IMR-90 (cell line): ENCODE results near the gene NF2. TPM values are rescaled to one million over a fixed set of nuclear protein-coding genes. Genes with fewer than 3 reads are reported as not detected.
A peak's percentile ranks its signal among the peaks of the same experiment; 100 is the strongest.

Source experiments
- ATAC-seq: fragments of 200-7000 bp; cut with Tn5 transposase; 2 replicates; pipeline ENCODE4 v1.9.1; 2020; ENCODE audit warnings: low read depth, mild to moderate bottlenecking, moderate library complexity
- BruUV-seq: library from RNA; stranded (reverse); fragments of 400-500 nt; replicated peaks from 2 replicates; lab custom pipeline; 2021; lab: Mats Ljungman, UMichigan
- CTCF ChIA-PET: fragments of 300-600 bp; formaldehyde crosslinking; extraction: SDS; loops from one replicate; lab custom pipeline; 2021; ENCODE audit warnings: antibody characterized with exemption; lab: Yijun Ruan, JAX
- POLR2A ChIA-PET: fragments of 300-600 bp; sonication (Branson Sonifier 250); formaldehyde crosslinking; loops from one replicate; lab custom pipeline; 2022; ENCODE audit warnings: antibody characterized with exemption; ENCODE audit not compliant: unreplicated experiment; lab: Charles Lee
- DNase-seq: peaks from one replicate; pipeline ENCODE4 v3.0.0; 2013
- H2AFZ ChIP-seq: replicated peaks from 2 replicates; pipeline ENCODE3; 2013; ENCODE audit warnings: low read length, mild to moderate bottlenecking; ENCODE audit not compliant: poor library complexity
- H2AK5ac ChIP-seq: 2 replicates; pipeline ENCODE4 v1.6.1; 2013; ENCODE audit warnings: low read depth, low read length, inconsistent platforms
- H2AK9ac ChIP-seq: replicated peaks from 2 replicates; pipeline ENCODE3; 2013; ENCODE audit warnings: mild to moderate bottlenecking, low read depth, low read length, moderate library complexity; ENCODE audit not compliant: poor library complexity
- H2BK120ac ChIP-seq: 2 replicates; pipeline ENCODE4 v1.6.1; 2013; ENCODE audit warnings: low read depth, low read length, inconsistent platforms
- H2BK15ac ChIP-seq: 3 replicates; pipeline ENCODE4 v1.6.1; 2013; ENCODE audit warnings: low read depth, low read length, inconsistent platforms
- H2BK20ac ChIP-seq: 2 replicates; pipeline ENCODE4 v1.6.1; 2013; ENCODE audit warnings: low read depth, mild to moderate bottlenecking, inconsistent platforms, low read length, moderate library complexity
- H2BK5ac ChIP-seq: 2 replicates; pipeline ENCODE4 v1.6.1; 2013; ENCODE audit warnings: mild to moderate bottlenecking, low read depth, low read length, inconsistent platforms; ENCODE audit not compliant: poor library complexity, severe bottlenecking
- H3K14ac ChIP-seq: replicated peaks from 2 replicates; pipeline ENCODE4 v1.6.1; 2013; ENCODE audit warnings: low read depth, low read length, inconsistent platforms
- H3K18ac ChIP-seq: 2 replicates; pipeline ENCODE4 v1.6.1; 2013; ENCODE audit warnings: low read depth, low read length, control low read depth
- H3K23ac ChIP-seq: 2 replicates; pipeline ENCODE4 v1.6.1; 2013; ENCODE audit warnings: low read depth, low read length, inconsistent platforms
- H3K27ac ChIP-seq: 2 replicates; pipeline ENCODE4 v1.5.1; 2013; ENCODE audit warnings: mild to moderate bottlenecking, control low read depth, low read length; ENCODE audit not compliant: insufficient read depth
- H3K27me3 ChIP-seq: 2 replicates; pipeline ENCODE4 v1.6.1; 2013; ENCODE audit warnings: low read length; ENCODE audit not compliant: control insufficient read depth, insufficient read depth
- H3K36me3 ChIP-seq: 2 replicates; pipeline ENCODE4 v1.6.1; 2013; ENCODE audit warnings: low read length, mixed read lengths; ENCODE audit not compliant: control insufficient read depth, insufficient read depth
- H3K4ac ChIP-seq: 2 replicates; pipeline ENCODE4 v1.6.1; 2013; ENCODE audit warnings: low read depth, low read length, inconsistent platforms
- H3K4me1 ChIP-seq: 2 replicates; pipeline ENCODE4 v1.6.1; 2013; ENCODE audit warnings: low read length, mixed read lengths; ENCODE audit not compliant: control insufficient read depth, insufficient read depth
- H3K4me2 ChIP-seq: 2 replicates; pipeline ENCODE4 v1.6.1; 2013; ENCODE audit warnings: low read depth, mild to moderate bottlenecking, control low read depth, low read length, moderate library complexity
- H3K4me3 ChIP-seq: 2 replicates; pipeline ENCODE4 v1.5.1; 2013; ENCODE audit warnings: low read depth, mild to moderate bottlenecking, control low read depth, low read length, moderate library complexity; ENCODE audit not compliant: insufficient read depth
- H3K56ac ChIP-seq: 2 replicates; pipeline ENCODE4 v1.6.1; 2013; ENCODE audit warnings: low read length, inconsistent platforms; ENCODE audit not compliant: insufficient read depth; ENCODE audit errors: extremely low read depth
- H3K79me1 ChIP-seq, 2 experiments: 2 replicates each; pipeline ENCODE4 v1.6.1; 2013; ENCODE audit warnings: low read length in 2 of 2, inconsistent platforms in 1 of 2, low read depth in 1 of 2
- H3K9ac ChIP-seq: 2 replicates; pipeline ENCODE4 v1.6.1; 2013; ENCODE audit warnings: low read depth, low read length, control low read depth
- H3K9me1 ChIP-seq: 2 replicates; pipeline ENCODE4 v1.6.1; 2013; ENCODE audit warnings: low read length, inconsistent platforms; ENCODE audit not compliant: insufficient read depth
- H3K9me3 ChIP-seq: 2 replicates; pipeline ENCODE4 v1.6.1; 2013; ENCODE audit warnings: low read length; ENCODE audit not compliant: control insufficient read depth, insufficient read depth
- H4K20me1 ChIP-seq: 2 replicates; pipeline ENCODE4 v1.6.1; 2013; ENCODE audit warnings: low read length, inconsistent platforms; ENCODE audit not compliant: insufficient read depth
- H4K5ac ChIP-seq: 2 replicates; pipeline ENCODE4 v1.6.1; 2013; ENCODE audit warnings: mild to moderate bottlenecking, low read depth, low read length, control low read depth
- H4K8ac ChIP-seq, 2 experiments: 2 replicates each; pipeline ENCODE4 v1.6.1; 2013; ENCODE audit warnings: low read depth in 2 of 2, low read length in 2 of 2, control low read depth in 1 of 2, inconsistent platforms in 1 of 2
- H4K91ac ChIP-seq: 2 replicates; pipeline ENCODE4 v1.6.1; 2013; ENCODE audit warnings: low read depth, low read length, inconsistent platforms; ENCODE audit not compliant: insufficient read depth
- BHLHE40 ChIP-seq: fragments of 150-350 bp; IDR thresholded peaks from 2 replicates; pipeline ENCODE4 v1.6.1; 2016; ENCODE audit warnings: mild to moderate bottlenecking, low read depth, low read length
- CEBPB ChIP-seq: IDR thresholded peaks from 2 replicates; pipeline ENCODE4 v1.6.1; 2012; ENCODE audit warnings: low read depth, low read length, improper control_type of control experiment
- NFE2L2 ChIP-seq: fragments of 150-350 bp; IDR thresholded peaks from 2 replicates; pipeline ENCODE4 v1.6.1; 2016; ENCODE audit warnings: low read depth, mild to moderate bottlenecking, low read length
- POLR2A ChIP-seq: IDR thresholded peaks from 2 replicates; pipeline ENCODE4 v1.6.1; 2012; ENCODE audit warnings: mild to moderate bottlenecking, low read depth, low read length
- RAD21 ChIP-seq: IDR thresholded peaks from 2 replicates; pipeline ENCODE4 v1.6.1; 2012; ENCODE audit warnings: low read length, improper control_type of control experiment
- WGBS, 2 experiments: methylation state at CpG; one replicate each; pipeline versions ENCODE4 v1.1.5 to v1.1.7; 2013; ENCODE audit warnings: missing lambda C conversion rate in 2 of 2; ENCODE audit not compliant: insufficient read length in 1 of 2; ENCODE audit errors: extremely low coverage in 2 of 2; 5-methylcytosine and 5-hydroxymethylcytosine counted together
- dilution Hi-C: fragments of 300-500 bp; cut with HindIII; formaldehyde crosslinking; loops from one replicate; pipeline ENCODE4 v1.14.3; 2018; ENCODE audit warnings: low sequenced_read_pairs; ENCODE audit not compliant: unreplicated experiment
- in situ Hi-C: fragments of 300-500 bp; cut with MboI; formaldehyde crosslinking; loops from 3 replicates; pipeline ENCODE4 v1.14.3; 2019; ENCODE audit warnings: low sequenced_read_pairs, inconsistent platforms, mixed read lengths
- intact Hi-C: fragments of 100-400 bp; cut with micrococcal nuclease; formaldehyde crosslinking; loops from 2 replicates; pipeline ENCODE4 v1.10.0; 2022
- polyA plus RNA-seq, 3 experiments: library from polyadenylated mRNA; depleted of rRNA; stranded (reverse); fragments of >200 nt; gene quantifications; 2 replicates each; pipeline ENCODE4 v1.2.3, GENCODE V29; 2012; ENCODE audit warnings: low replicate concordance in 1 of 3
- total RNA-seq: library from RNA; depleted of rRNA; stranded (reverse); fragments of >200 nt; gene quantifications from 2 replicates; pipeline ENCODE4 v1.2.3, GENCODE V29; 2012
- TF ChIP-seq, protein P1 (sequence below): conservative IDR thresholded peaks from 2 replicates; pipeline ENCODE4 v1.5.1; 2012; ENCODE audit warnings: mild to moderate bottlenecking, low read depth, low read length, improper control_type of control experiment

The NF2 gene
- total and polyA plus RNA-seq, 2 of the 4 experiments (the other 2 are of a cell fraction): 59.0 to 151 TPM

DNA sequence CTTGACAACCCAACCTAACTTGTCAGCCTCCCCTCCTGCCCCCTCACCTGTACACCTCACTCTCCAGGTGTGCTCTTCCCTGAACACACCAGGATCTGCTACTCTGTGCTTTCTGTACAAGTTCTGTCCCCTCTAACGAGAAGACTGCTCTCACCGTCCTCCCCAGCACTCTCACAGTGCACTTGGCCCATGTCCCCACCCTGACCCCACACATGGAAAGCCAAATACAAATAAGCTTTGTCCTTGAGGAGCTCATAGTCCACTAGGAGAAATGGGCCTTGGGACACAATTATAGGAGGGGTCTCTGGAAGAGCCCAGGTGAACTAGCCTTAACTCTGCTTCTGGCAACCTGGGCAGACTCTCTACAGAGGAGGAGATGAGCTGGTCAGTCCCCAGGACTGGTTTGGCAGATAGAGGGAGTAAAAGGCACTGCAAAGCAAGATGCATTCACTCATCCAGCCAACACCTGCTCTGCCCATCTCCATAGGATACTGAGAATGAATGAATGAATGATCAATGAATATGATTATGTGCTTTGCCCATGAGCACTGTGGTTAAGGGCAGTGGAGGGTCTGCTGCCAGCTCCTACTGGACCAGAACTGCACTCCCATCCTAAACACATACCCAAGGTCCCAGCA is 32.4 kb upstream of the NF2 start:
- dilution Hi-C loops: no loop called here
- Histone ChIP-seq H3K18ac (no peak overlapping the region), H3K4me2 (no peak overlapping the region), H2BK15ac (no peak overlapping the region), H4K5ac (no peak overlapping the region), H2BK120ac (no peak overlapping the region), H2AK5ac (no peak overlapping the region), H3K9ac (no peak overlapping the region), H3K4ac (no peak overlapping the region), H2AFZ (no peak overlapping the region), H3K79me1 (peaks cover 0 to 11% of the 10 kb centered on the region in 2 experiments; a peak in 1 of 4 replicates), H3K9me3 (no peaks in the 10 kb centered on the region), H3K14ac (no peak overlapping the region), H4K8ac (no peak overlapping the region), H2BK5ac (no peak overlapping the region), H3K56ac (no peak overlapping the region), H3K23ac (no peak overlapping the region), H2AK9ac (peak overlapping the region; percentile 13), H4K91ac (no peak overlapping the region), H3K27me3 (no peaks in the 10 kb centered on the region), H3K9me1 (0 out of 2 replicates have a peak, but pooled peaks cover 3% of the 10 kb centered on the region), H4K20me1 (peaks cover 10% of the 10 kb centered on the region; the same call in 1 of the 2 replicates), H2BK20ac (no peak overlapping the region), H3K27ac (no peak overlapping the region), H3K36me3 (peaks cover 29% of the 10 kb centered on the region), H3K4me3 (no peak overlapping the region), H3K4me1 (no peaks in the 10 kb centered on the region)
- DNase-seq (no peak), ATAC-seq (no peak)
- TF ChIP-seq CEBPB (no peak), BHLHE40 (no peak), POLR2A (no peak), RAD21 (no peak), NFE2L2 (no peak)
- TF ChIP-seq, protein P1, sequence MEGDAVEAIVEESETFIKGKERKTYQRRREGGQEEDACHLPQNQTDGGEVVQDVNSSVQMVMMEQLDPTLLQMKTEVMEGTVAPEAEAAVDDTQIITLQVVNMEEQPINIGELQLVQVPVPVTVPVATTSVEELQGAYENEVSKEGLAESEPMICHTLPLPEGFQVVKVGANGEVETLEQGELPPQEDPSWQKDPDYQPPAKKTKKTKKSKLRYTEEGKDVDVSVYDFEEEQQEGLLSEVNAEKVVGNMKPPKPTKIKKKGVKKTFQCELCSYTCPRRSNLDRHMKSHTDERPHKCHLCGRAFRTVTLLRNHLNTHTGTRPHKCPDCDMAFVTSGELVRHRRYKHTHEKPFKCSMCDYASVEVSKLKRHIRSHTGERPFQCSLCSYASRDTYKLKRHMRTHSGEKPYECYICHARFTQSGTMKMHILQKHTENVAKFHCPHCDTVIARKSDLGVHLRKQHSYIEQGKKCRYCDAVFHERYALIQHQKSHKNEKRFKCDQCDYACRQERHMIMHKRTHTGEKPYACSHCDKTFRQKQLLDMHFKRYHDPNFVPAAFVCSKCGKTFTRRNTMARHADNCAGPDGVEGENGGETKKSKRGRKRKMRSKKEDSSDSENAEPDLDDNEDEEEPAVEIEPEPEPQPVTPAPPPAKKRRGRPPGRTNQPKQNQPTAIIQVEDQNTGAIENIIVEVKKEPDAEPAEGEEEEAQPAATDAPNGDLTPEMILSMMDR: no peak
- ChIA-PET CTCF (no interaction called here), POLR2A (no interaction called here)
- WGBS, 2 experiments: no CpG with 5 or more reads among the region's 2 CpGs
- intact Hi-C loops: no loop called here
- in situ Hi-C loops: no loop called here
- no TSS peak for BruUV-seq
